Stimulated activated CD8-positive, alpha-beta memory T cell treated with anti-CD3 and anti-CD28 coated beads, Interleukin-12 subunit alpha, Interleukin-12 subunit beta, amount 100 ng/mL, for 4 hours (primary cell): ENCODE data around the gene PTGR3.

Source experiments
- DNase-seq: peaks from one replicate; pipeline ENCODE4 v3.0.0-alpha.2; 2020; ENCODE audit warnings: low read depth

Gene PTGR3

DNA sequence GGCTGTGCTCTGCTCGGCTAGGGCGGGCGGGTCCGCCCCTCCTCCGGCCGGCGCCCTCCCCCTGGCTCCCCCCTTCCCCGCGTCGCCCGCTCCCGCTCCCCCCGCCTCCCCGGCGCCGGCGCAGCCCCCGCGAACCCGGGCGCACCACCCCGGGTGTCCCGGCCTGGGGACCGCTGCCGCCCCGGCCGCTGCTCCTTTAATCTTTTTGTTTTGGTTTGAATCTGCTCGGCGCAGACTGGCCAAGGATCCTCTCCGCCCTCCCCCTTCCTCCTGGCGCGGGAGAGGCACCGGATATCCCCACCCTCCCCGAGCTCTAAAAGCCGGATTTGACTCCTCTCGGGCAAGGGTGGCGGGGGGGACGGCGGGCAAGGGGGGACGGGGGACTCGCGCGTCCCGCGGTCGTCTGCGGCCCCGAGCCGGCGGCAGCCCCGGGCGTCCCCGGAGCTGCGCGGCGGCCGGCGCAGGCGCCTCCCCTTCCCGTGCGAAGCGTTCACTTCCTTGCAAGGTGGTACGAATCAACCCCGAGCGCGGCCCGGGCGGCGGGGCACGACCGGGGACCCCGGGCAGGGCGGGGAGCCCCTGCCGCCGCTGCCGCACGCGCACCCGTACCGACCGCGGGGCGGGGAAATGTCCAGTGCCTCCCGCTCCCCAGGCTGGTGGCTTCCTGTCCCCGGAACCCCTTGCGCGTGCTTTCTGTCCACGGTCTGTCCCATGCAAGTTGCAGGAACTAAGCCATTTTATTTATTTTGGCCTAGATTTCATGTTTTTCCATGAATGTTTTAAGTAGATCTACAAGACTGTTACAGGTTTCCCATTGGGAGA is at the start of gene PTGR3:
TSS of gene PTGR3 (minus strand) at position 11 of the 822 bp plus-strand sequence. CDS start 81 bp downstream, outside the sequence.
- peak; percentile 60 for DNase-seq

GRCh38 chr18:75257605-75258004 is 48.7 kb upstream of the PTGR3 start:
- DNase-seq, result no peak

DNA sequence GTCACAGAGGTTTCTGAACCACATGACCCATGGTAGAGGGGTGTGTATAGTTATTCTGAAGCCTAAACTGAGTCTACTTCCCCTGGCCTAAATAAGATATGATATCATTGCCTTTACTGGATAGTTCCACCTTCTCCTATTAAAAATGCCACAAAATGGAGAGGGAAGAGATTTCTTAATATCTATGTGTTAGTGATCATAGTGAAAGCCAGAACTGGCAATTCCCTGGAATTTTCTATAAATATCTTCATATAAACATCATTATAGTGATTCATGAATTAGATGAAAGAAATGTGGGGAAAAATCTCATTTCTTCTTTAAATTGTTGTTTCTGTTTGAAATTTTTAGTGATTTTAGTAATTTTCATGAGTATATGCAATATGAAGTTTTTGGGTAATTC is 47.4 kb upstream of the PTGR3 start:
- DNase-seq, result no peak

GRCh38 chr18:75255094-75255493 is 46.2 kb upstream of the PTGR3 start:
- DNase-seq, result no peak

DNA sequence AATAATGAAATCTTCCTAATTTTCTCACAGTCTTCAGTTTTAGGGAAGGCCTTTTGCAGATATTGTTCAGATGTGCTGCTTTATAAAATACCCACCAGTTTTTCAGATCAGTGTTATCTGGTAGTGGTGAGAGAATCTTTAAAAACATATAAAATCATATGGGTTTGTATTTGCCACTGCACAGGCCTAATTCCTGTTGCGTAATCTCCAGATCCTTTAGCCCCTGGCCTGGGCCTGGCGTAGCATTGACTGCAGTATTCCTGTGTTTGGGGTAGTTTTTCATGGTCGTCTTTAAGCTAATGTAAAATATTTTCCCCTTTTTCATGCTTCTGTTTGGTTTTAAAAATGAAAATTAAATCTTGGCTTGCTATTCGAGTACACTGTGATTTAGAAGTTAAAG is 44.8 kb upstream of the PTGR3 start:
- DNase-seq, result no peak

DNA sequence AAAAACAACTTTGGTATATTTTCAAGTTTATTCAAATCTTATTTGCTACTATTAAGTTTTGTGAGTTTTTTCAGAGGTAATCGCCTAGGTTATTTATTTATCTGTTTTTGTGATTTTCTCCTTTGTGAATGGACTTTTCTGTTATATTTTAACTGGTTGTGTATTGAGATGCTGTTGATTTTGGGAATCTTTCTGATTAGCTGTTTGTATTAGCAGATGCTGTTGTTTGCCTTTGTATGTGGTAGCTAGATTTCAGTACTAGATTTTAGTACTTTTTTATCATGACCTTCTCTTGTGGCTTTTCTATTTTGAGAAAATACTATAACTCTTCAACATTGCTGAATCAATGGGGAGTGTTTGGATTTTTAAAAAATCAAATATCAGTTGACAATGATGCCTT is 44.1 kb upstream of the PTGR3 start:
- DNase-seq, result no peak

- DNase-seq, result no peak
These were observed 43.2 kb upstream of the PTGR3 start for GRCh38 chr18:75252136-75252535.

DNA sequence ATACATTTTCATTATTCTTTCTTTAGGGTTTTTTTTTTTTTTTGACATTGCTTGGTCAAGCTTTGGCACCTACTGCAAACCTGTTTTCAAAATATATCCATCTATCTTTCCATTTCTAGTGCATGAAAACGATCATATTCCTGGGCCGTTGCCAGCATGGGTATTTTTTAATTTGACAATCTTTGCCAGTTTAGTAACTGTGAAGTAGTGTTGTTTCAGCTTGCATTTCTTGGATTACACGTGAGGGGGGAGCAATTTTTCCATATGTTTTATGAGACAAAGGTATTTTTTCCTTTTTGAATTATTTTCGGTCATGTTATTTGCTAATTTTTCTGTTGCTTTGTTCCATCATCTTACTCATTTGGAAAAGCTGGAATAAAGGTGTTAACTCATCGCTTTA is 42.5 kb upstream of the PTGR3 start:
- no peak for DNase-seq

DNA sequence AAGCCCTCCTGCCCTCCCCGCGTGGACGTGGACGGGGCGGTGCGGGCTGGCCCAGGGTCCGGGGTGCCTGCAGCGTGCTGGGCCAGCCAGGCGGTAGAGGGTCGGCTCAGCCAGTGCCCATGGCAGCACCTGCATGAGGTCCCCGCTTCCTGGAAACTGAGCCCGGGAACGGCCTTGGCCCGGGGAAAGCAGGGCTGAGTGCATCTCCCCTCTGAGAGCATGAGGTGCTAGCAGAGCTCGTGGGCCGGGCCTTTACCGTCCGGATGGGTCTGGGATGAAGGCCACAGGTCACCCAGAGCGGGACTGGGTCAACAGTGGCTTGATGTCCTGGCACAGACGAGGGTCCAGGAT is 41.5 kb upstream of the PTGR3 start:
- DNase-seq, result no peak

DNA sequence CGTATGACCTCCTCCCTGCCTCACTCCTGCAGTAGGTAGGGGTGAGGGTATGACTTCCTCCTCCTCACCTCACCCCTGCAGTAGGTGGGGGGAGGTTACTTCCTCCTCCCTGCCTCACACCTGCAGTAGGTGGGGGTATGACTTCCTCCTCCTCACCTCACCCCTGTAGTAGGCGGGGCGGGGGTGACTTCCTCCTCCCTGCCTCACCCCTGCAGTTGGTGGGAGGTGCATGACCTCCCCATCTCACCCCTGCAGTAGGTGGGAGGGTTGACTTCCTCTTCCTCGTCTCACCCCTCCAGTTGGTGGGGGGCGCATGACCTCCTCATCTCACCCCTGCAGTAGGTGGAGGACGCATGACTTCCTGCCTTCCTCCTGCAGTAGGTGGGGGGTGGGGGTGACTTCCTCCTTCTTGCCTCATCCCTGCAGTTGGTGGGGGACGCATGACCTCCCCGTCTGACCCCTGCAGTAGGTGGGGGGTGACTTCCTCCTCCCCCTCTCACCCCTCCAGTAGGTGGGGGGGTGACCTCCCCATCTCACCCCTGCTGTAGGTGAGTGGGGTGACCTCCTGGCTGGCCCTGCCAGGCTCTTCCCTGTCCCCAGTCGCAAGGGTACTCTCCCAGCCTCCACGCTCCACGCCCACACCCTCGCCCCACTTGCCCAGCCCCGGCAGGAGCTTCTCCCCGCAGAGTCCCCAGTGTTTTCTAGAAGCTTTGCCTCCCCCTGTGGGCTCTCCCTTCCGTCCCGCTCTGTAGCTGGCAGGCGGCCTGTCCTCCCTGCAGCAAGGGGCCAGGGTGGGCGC is 40.9 kb upstream of the PTGR3 start:
- DNase-seq, result no peak

DNA sequence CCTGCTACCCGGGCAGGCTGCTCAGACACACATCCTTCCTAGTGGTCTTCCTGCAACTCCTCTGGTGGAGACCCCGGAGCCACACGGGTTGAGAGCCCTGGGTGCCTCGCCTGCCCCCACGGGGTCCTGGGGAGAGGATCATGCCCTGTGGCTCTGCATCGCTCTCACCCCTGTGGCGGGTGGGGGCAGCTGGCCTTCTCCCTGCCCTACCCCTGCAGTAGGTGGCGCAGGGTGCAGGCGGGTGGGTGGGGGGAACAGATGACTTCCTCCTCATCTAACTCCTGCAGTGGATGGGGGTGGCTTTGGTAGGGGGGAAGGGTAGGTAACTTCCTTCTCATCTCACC is 40.2 kb upstream of the PTGR3 start:
- no peak for DNase-seq

DNA sequence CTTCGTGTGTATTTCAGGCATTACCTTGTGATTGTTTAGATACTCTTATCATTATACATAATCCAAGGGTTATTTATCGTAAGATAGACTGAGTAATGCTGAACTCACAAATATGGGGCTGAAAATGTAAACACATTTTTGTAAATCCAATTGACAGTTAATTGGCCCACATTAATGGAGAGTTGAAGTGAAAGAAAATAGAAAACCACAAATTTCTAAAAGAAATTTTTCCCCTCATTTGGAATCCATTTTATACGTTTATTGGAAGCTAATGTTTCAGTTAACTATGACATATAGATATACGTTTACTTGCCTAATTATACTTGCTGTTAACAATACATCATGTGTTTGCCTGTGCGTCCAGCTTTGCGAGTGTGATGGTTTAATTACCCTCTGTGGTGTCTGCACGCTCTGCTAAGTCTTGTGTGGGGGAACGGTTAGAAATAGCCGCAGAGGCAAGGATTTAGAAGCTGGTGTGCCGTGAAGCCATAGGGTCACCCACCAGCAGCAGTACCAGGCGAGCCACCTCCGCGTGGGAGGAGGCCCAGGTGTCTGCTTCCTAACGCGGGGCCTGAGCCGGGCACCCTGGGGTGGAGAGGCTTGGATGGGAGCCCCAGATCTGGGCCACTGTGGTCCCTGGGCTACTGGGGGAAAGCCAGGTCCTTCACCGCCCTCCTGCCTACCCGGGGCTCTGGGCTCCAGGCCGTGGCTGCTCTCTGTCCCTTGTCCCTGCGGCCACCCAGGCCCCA is 39.7 kb upstream of the PTGR3 start:
- no peak for DNase-seq

GRCh38 chr18:75247611-75248421 is 38.9 kb upstream of the PTGR3 start:
- no peak for DNase-seq

- no peak for DNase-seq
These were observed 38.0 kb upstream of the PTGR3 start for GRCh38 chr18:75246721-75247610.

DNA sequence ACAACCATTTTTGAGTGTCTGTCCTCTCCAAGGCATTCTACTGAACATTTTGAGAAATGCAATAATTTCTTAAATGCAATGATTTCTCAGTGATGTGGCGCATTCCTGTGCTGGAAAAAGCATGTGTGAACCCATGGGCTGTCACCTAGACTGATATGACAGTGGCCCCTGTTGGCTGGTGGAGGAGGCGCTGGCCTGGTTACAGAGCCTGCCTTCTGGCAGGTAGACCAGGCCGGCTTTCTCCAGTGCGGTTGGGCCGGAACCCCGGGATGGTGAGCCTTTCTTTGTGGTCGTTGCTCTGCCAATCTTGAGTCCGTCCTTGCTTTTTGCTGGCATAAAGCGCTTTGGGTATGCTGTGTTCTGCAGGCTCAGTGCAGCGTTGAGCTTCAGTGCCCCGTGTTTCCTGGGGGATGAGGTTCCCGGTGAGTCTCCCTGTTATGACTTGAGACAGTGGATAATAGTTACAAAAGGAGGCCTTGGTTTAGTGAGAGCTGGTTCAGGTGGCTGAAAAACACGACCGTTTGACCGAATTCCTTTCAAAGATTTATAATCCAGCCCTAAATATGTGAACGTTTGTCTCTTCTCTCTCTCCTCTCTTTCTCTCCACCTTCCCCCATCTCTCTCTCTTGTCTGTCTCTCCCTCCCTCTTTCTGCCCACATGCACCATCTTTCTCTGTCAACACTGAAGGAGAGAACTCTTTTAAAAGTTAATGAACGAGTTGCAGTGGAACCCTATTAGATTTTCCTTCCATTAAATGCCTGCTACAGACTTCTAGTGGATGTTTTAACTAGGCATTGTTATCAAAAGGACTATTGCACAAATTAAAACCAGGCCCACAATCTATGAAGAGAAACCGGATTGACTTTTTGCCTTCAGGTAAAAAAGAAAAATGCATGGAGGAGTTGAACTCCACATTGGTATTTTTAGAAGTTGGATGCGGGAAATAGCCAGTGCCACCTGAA is 35.7 kb upstream of the PTGR3 start:
- no peak for DNase-seq

GRCh38 chr18:75241705-75242104 is 32.8 kb upstream of the PTGR3 start:
- DNase-seq, result no peak

DNA sequence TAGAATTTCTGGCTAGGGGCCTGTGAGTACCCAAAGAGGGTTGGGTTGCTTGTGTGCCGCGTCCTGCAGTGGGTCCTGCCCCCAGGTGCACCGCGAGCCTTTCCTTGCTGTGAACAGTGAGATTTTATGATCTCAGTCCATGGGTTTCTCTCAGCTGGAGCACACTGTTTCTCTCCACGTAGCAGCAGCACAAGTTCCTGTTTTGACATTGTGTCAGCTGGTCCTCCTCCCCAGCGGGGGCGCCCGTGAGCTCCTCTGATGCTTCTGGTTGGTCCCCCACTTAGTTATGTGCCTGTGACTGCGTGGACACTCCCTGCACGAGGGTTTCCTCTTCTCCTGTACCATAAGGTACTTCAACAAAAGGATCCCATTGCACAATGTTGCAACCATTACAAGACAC is 31.5 kb upstream of the PTGR3 start:
- DNase-seq, result no peak

DNA sequence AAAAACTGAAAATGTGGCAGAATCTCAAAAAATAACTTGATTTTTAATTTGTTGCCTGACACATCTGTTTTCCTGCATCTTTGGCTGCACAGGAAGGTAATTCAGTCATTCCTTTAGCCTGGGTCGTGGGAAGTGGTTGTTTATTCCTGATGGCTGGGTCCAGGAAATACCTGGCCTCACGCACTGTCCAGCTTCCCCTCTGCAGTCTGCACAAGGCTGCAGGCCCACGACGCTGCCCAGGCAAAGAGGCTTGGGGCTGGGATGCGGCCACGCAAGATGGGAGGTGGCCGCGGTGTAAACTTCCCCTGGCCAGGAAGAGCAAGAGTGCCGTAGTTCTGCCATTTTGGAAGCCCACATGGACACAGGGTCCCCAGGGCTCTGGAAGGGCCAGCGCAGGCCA is 29.8 kb upstream of the PTGR3 start:
- DNase-seq, result no peak

GRCh38 chr18:75238100-75238499 is 29.2 kb upstream of the PTGR3 start:
- no peak for DNase-seq

DNA sequence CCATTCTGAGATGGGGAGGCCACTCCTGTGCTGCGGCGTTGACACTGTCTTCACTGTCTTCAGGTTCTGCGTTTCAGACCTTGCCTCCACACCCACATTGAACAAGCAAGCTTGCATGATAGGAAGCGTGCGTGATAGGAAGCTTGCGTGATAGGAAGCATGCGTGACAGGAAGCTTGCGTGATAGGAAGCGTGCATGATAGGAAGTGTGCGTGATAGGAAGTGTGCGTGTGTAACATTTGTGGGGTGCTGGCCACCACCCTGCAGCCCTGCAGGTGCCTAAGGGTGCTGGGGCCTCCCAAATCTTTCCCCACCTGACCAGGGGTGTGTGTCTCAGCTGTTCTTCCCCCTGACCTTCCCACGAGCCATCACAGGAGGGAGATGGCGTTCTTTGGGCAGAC is 27.0 kb upstream of the PTGR3 start:
- no peak for DNase-seq
